Measurements from ENCODE around the gene ZNF35. TPM values are rescaled to one million over a fixed set of nuclear protein-coding genes. Genes with fewer than 3 reads are reported as not detected.

ZNF35 gene
- polyA plus RNA-seq, 1 of the 3 experiments (the other 2 are of a cell fraction), result 2.4 TPM

GRCh38 chr3:44680921-44681455, 32.5 kb downstream of the ZNF35 start:
- no peak overlapping the region for H3K4me3 ChIP-seq (ENCODE audit: low read depth in 2 of 2, low read length in 1 of 2)
- no peak for DNase-seq
- H4K20me1 ChIP-seq (ENCODE audit: insufficient read depth), result no peaks in the 10 kb centered on the region
- H3K36me3 ChIP-seq (replicated peaks in 1 of 2; ENCODE audit: control insufficient read depth in 1 of 2, insufficient read depth in 2 of 2, low read length in 1 of 2), result peaks cover 10 to 21% of the 10 kb centered on the region in 2 experiments
- no peak overlapping the region for H2AFZ ChIP-seq (ENCODE audit: low read depth)
- H3K9me2 ChIP-seq, result no peaks in the 10 kb centered on the region
- ChIA-PET POLR2A (no interaction called here), CTCF (no interaction called here)
- H3K4me1 ChIP-seq (ENCODE audit: control insufficient read depth in 1 of 2, insufficient read depth in 2 of 2, low read depth in 1 of 2, low read length in 1 of 2), result peaks cover 0 to 5% of the 10 kb centered on the region in 2 experiments; a peak in 1 of 4 replicates
- H3K27me3 ChIP-seq (ENCODE audit: insufficient read depth), result no peaks in the 10 kb centered on the region
- H3K9me3 ChIP-seq, result no peaks in the 10 kb centered on the region
- no peak overlapping the region for H3K9ac ChIP-seq
- TF ChIP-seq RAD21 (IDR thresholded peaks at IDR 0.05; ENCODE audit: low read length) (no peak), RFX5 (IDR thresholded peaks at IDR 0.05; ENCODE audit: low read length) (no peak), EZH2phosphoT487 (IDR thresholded peaks at IDR 0.05; ENCODE audit: borderline replicate concordance, low read depth) (no peak), CTCF (IDR thresholded peaks at IDR 0.05) (no peak), NRF1 (IDR thresholded peaks at IDR 0.05; ENCODE audit: low read depth, low read length) (no peak), ZBTB33 (IDR thresholded peaks at IDR 0.05; ENCODE audit: borderline replicate concordance, low read depth) (no peak), RXRA (IDR thresholded peaks at IDR 0.05; ENCODE audit: borderline replicate concordance, low read depth) (no peak), MEF2A (IDR thresholded peaks at IDR 0.05; ENCODE audit: borderline replicate concordance, low read depth) (no peak), MXI1 (IDR thresholded peaks at IDR 0.05; ENCODE audit: low read depth, low read length) (no peak), YY1 (IDR thresholded peaks at IDR 0.05; ENCODE audit: low read depth) (no peak), SMC3 (IDR thresholded peaks at IDR 0.05; ENCODE audit: low read depth, low read length) (no peak), ELF1 (IDR thresholded peaks at IDR 0.05) (no peak), IRF3 (IDR thresholded peaks at IDR 0.05; ENCODE audit: low read depth, low read length) (no peak), GATA2 (CRISPR knock-in tag; IDR thresholded peaks at IDR 0.05) (no peak), FOSL2 (IDR thresholded peaks at IDR 0.05; ENCODE audit: borderline replicate concordance, low read depth) (no peak), USF1 (IDR thresholded peaks at IDR 0.05; ENCODE audit: borderline replicate concordance, low read depth) (no peak), TCF12 (IDR thresholded peaks at IDR 0.05) (no peak), MAX (IDR thresholded peaks at IDR 0.05; ENCODE audit: low read depth) (no peak), GABPA (IDR thresholded peaks at IDR 0.05; ENCODE audit: low read depth) (no peak), PBX3 (IDR thresholded peaks at IDR 0.05) (no peak)
- H3F3A ChIP-seq (replicated peaks; ENCODE audit: insufficient read depth), result no peaks in the 10 kb centered on the region
- WGBS (ENCODE audit: low lambda C conversion rate), result 82% methylated on average over 4 of the region's 4 CpGs
- no peak overlapping the region for H3K27ac ChIP-seq (ENCODE audit: low read depth in 2 of 2, low read length in 1 of 2)
- H3K79me2 ChIP-seq (ENCODE audit: insufficient read depth), result no peaks in the 10 kb centered on the region
- H3K4me2 ChIP-seq, result no peak overlapping the region

All from SK-N-SH (cell line).